Astrocyte (in vitro differentiated cells and primary cell): Measurements from ENCODE around the gene ACAN. TPM values are rescaled to one million over a fixed set of nuclear protein-coding genes. Genes with fewer than 3 reads are reported as not detected.
A peak's percentile ranks its signal among the peaks of the same experiment; 100 is the strongest.

ENCODE experiments used
- DNase-seq: peaks from one replicate; pipeline ENCODE4 v3.0.0-alpha.2; 2010; ENCODE audit warnings: low read depth
- FAIRE-seq: peaks from 2 replicates; lab custom pipeline; 2011; peaks lifted over from hg19 to GRCh38; lab: Jason Lieb, UNC
- H2AFZ ChIP-seq: 2 replicates; pipeline ENCODE4 v1.6.0; 2012; ENCODE audit warnings: low read depth, low read length, inconsistent platforms
- H3K27ac ChIP-seq: 2 replicates; pipeline ENCODE4 v1.5.1; 2011; ENCODE audit warnings: low read depth, low read length, inconsistent platforms
- H3K27me3 ChIP-seq: 2 replicates; pipeline ENCODE4 v1.6.0; 2011; ENCODE audit warnings: low read length, inconsistent platforms; ENCODE audit not compliant: insufficient read depth
- H3K36me3 ChIP-seq: 2 replicates; pipeline ENCODE4 v1.5.1; 2011; ENCODE audit warnings: low read length, inconsistent platforms; ENCODE audit not compliant: insufficient read depth
- H3K4me1 ChIP-seq: 2 replicates; pipeline ENCODE4 v1.5.1; 2011; ENCODE audit warnings: low read length, inconsistent platforms; ENCODE audit not compliant: insufficient read depth
- H3K4me2 ChIP-seq: 2 replicates; pipeline ENCODE4 v1.6.0; 2012; ENCODE audit warnings: low read length, inconsistent platforms
- H3K4me3 ChIP-seq: 2 replicates; pipeline ENCODE4 v1.5.1; 2011; ENCODE audit warnings: low read depth, mild to moderate bottlenecking, low read length, inconsistent platforms; ENCODE audit not compliant: insufficient read depth
- H3K79me2 ChIP-seq: 2 replicates; pipeline ENCODE4 v1.6.0; 2012; ENCODE audit warnings: mild to moderate bottlenecking, low read length, inconsistent platforms; ENCODE audit not compliant: insufficient read depth
- H3K9ac ChIP-seq: 2 replicates; pipeline ENCODE4 v1.6.0; 2012; ENCODE audit warnings: mild to moderate bottlenecking, low read length, inconsistent platforms
- H3K9me3 ChIP-seq: 2 replicates; pipeline ENCODE4 v1.5.1; 2012; ENCODE audit warnings: low read depth, mild to moderate bottlenecking, low read length, inconsistent platforms; ENCODE audit not compliant: insufficient read depth
- H4K20me1 ChIP-seq: 2 replicates; pipeline ENCODE4 v1.6.0; 2012; ENCODE audit warnings: low read length, inconsistent platforms; ENCODE audit not compliant: insufficient read depth
- H3K27ac Mint-ChIP-seq: one replicate; pipeline ENCODE4 v1.8.0; 2021; ENCODE audit warnings: mild to moderate bottlenecking, mixed read lengths; ENCODE audit not compliant: unreplicated experiment
- H3K27me3 Mint-ChIP-seq: one replicate; pipeline ENCODE4 v1.8.0; 2021; ENCODE audit warnings: low read depth, mixed read lengths; ENCODE audit not compliant: unreplicated experiment
- H3K36me3 Mint-ChIP-seq: one replicate; pipeline ENCODE4 v1.8.0; 2021; ENCODE audit warnings: low read depth, mixed read lengths; ENCODE audit not compliant: unreplicated experiment
- H3K4me1 Mint-ChIP-seq: one replicate; pipeline ENCODE4 v1.8.0; 2021; ENCODE audit warnings: low read depth, mixed read lengths; ENCODE audit not compliant: unreplicated experiment
- H3K4me3 Mint-ChIP-seq: one replicate; pipeline ENCODE4 v1.8.0; 2021; ENCODE audit warnings: mild to moderate bottlenecking, moderate library complexity, mixed read lengths; ENCODE audit not compliant: unreplicated experiment
- H3K9me3 Mint-ChIP-seq: one replicate; pipeline ENCODE4 v1.8.0; 2021; ENCODE audit warnings: mild to moderate bottlenecking, mixed read lengths; ENCODE audit not compliant: unreplicated experiment
- EZH2 ChIP-seq: IDR thresholded peaks from 2 replicates; pipeline ENCODE4 v1.6.1; 2012; ENCODE audit warnings: mild to moderate bottlenecking, low read length, inconsistent platforms; ENCODE audit not compliant: insufficient read depth
- total RNA-seq: library from RNA; stranded (reverse); gene quantifications from 2 replicates; pipeline ENCODE4 v1.2.1, GENCODE V29; 2021
- TF ChIP-seq, protein P1 (sequence below): IDR thresholded peaks from 2 replicates; pipeline ENCODE4 v1.5.1; 2011; ENCODE audit warnings: low read depth, mild to moderate bottlenecking, inconsistent platforms, low read length, moderate library complexity; ENCODE audit not compliant: insufficient read depth

The ACAN gene
- total RNA-seq, 1 donor from 2014 or later = 0.34 TPM

DNA sequence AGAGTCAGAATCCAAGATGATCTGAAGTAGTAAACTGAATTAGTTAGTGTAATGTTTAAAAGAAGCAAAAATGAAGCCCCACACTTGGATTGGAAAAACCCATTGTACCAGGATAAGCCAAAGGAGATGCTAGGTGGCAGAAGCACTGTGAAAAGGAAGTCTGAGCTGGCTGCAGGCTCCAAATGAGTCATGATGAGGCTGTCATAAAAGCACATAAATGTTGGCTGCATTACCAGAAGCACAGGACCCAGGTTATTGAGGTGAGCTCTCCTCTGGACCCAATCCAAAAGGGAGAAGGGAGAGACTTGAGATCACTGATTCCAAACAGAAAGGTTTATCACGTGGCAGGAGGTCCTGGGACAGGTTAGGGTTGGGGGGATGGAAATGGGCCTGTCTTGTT lies 3.2 kb upstream of the ACAN start:
- no peak overlapping the region for H3K4me2 ChIP-seq
- Mint-ChIP-seq H3K4me1 (peaks cover 4% of the 10 kb centered on the region), H3K4me3 (no peak overlapping the region), H3K27ac (no peak overlapping the region), H3K9me3 (peaks cover 3% of the 10 kb centered on the region), H3K36me3 (no peaks in the 10 kb centered on the region), H3K27me3 (peaks cover 39% of the 10 kb centered on the region)
- H3K9ac ChIP-seq = no peak overlapping the region
- TF ChIP-seq, protein P1, sequence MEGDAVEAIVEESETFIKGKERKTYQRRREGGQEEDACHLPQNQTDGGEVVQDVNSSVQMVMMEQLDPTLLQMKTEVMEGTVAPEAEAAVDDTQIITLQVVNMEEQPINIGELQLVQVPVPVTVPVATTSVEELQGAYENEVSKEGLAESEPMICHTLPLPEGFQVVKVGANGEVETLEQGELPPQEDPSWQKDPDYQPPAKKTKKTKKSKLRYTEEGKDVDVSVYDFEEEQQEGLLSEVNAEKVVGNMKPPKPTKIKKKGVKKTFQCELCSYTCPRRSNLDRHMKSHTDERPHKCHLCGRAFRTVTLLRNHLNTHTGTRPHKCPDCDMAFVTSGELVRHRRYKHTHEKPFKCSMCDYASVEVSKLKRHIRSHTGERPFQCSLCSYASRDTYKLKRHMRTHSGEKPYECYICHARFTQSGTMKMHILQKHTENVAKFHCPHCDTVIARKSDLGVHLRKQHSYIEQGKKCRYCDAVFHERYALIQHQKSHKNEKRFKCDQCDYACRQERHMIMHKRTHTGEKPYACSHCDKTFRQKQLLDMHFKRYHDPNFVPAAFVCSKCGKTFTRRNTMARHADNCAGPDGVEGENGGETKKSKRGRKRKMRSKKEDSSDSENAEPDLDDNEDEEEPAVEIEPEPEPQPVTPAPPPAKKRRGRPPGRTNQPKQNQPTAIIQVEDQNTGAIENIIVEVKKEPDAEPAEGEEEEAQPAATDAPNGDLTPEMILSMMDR = no peak
- no peak for TF ChIP-seq EZH2
- H2AFZ ChIP-seq = no peak overlapping the region
- peak; percentile 9 for DNase-seq
- H3K27ac ChIP-seq = no peak overlapping the region
- no peaks in the 10 kb centered on the region for H3K79me2 ChIP-seq
- H3K4me3 ChIP-seq = no peak overlapping the region
- FAIRE-seq = no peak
- H3K27me3 ChIP-seq = peaks cover 35% of the 10 kb centered on the region
- H4K20me1 ChIP-seq = no peaks in the 10 kb centered on the region
- no peaks in the 10 kb centered on the region for H3K9me3 ChIP-seq
- no peaks in the 10 kb centered on the region for H3K36me3 ChIP-seq
- H3K4me1 ChIP-seq = peaks cover 9% of the 10 kb centered on the region

DNA sequence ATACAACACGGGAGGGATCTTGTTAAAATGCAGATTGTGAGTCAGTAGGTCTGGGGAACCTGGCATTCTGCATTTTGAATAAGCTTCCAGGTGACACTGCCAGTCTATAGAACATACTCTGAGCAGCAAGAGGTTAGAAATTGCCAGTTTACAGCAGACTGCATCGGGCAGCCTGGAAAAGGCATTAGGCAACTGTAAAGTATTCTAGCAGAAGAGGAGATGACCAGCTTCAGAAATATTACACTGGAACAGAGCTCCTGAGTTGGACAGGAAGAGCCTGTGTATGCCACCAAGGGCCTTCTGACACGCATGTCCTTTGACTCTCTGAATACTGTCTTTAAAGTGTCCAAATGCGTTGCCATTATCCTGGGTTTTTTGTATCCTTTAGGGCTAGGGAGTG lies 2.5 kb upstream of the ACAN start:
- FAIRE-seq (no peak), DNase-seq (no peak)
- Histone ChIP-seq H3K79me2 (no peaks in the 10 kb centered on the region), H4K20me1 (no peaks in the 10 kb centered on the region), H3K9me3 (no peaks in the 10 kb centered on the region), H3K36me3 (no peaks in the 10 kb centered on the region), H3K4me3 (no peak overlapping the region), H3K4me2 (no peak overlapping the region), H3K27me3 (peaks cover 42% of the 10 kb centered on the region), H3K4me1 (peaks cover 9% of the 10 kb centered on the region), H2AFZ (no peak overlapping the region), H3K27ac (no peak overlapping the region), H3K9ac (no peak overlapping the region)
- TF ChIP-seq, protein P1 = no peak
- TF ChIP-seq EZH2 = no peak
- Mint-ChIP-seq H3K4me1 (peaks cover 4% of the 10 kb centered on the region), H3K4me3 (no peak overlapping the region), H3K9me3 (peaks cover 3% of the 10 kb centered on the region), H3K27me3 (peaks cover 42% of the 10 kb centered on the region), H3K27ac (no peak overlapping the region), H3K36me3 (no peaks in the 10 kb centered on the region)

DNA sequence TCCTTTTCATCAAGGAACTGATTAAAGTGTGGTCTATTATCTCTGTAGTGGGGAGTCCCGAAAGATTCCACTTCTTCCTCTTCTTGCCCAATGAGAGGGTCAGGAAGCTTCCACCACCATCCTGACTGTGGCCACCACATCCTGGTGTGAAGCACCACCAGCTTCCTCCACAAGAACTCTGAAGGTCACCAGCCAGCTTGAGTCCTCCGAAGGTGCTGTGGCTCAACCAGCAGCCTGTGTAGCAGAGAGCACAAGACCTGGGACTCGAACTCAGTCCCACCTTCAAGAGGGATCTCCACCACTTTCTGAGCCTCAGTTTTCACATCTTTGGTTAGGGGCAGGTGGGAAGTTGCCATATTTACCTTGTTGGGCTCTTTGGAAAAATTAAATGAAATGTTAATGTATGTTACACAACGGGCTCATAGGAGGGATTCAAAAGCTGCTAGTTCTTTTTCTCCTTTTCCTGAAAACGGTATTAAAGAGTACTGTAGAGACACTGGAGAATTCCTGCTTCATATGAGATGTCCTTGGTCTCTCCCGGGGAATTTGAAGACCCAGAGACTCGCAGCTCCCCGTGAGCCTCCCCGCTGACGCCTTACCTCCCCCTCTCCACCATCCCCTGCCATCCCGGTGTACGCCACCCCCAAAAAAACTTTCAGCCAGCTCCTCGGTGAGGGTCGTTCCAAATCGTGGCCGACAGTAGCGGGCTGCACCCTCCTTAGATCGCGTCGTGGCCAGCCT lies 816 bp upstream of the ACAN start:
- no peaks in the 10 kb centered on the region for H3K79me2 ChIP-seq
- H3K4me1 ChIP-seq = peaks cover 9% of the 10 kb centered on the region
- TF ChIP-seq, protein P1 = no peak
- TF ChIP-seq EZH2 = no peak
- peak overlapping the region; percentile 76 for H3K4me2 ChIP-seq
- peaks cover 42% of the 10 kb centered on the region for H3K27me3 Mint-ChIP-seq
- H3K4me1 Mint-ChIP-seq = peaks cover 4% of the 10 kb centered on the region
- H3K4me3 ChIP-seq = peak overlapping the region; percentile 17
- H3K27ac Mint-ChIP-seq = no peak overlapping the region
- H3K27ac ChIP-seq = no peak overlapping the region
- peaks cover 3% of the 10 kb centered on the region for H3K9me3 Mint-ChIP-seq
- peak overlapping the region; percentile 41 for H2AFZ ChIP-seq
- H3K36me3 ChIP-seq = no peaks in the 10 kb centered on the region
- H3K27me3 ChIP-seq = peaks cover 44% of the 10 kb centered on the region
- no peak overlapping the region for H3K9ac ChIP-seq
- H3K9me3 ChIP-seq = no peaks in the 10 kb centered on the region
- DNase-seq (no peak), FAIRE-seq (no peak)
- no peaks in the 10 kb centered on the region for H4K20me1 ChIP-seq
- H3K36me3 Mint-ChIP-seq = no peaks in the 10 kb centered on the region
- peak overlapping the region; percentile 87 for H3K4me3 Mint-ChIP-seq
